DND-41 (cell line): ENCODE data around the gene FBXW8.

ENCODE experiments used
- CTCF ChIP-seq: IDR thresholded peaks from 2 replicates; pipeline ENCODE4 v1.5.1; 2012; ENCODE audit warnings: borderline replicate concordance, low read length, moderate library complexity, mild to moderate bottlenecking; ENCODE audit not compliant: poor library complexity, severe bottlenecking; ENCODE audit errors: extremely low read depth
- EZH2 ChIP-seq: IDR thresholded peaks from 3 replicates; pipeline ENCODE4 v1.6.1; 2012; ENCODE audit warnings: borderline replicate concordance, low read depth, mild to moderate bottlenecking, moderate library complexity, low read length, inconsistent platforms; ENCODE audit not compliant: severe bottlenecking

- TF ChIP-seq CTCF (no peak), EZH2 (no peak)
These were observed 132.1 kb downstream of the FBXW8 start for GRCh38 chr12:117042862-117043261.
